C4-2B (cell line): Measurements from ENCODE around the gene TPPP.

Source experiments
- H3K27ac ChIP-seq: fragments of 450-650 bp; 2 replicates; pipeline ENCODE4 v1.5.1; 2017
- CTCF ChIP-seq: fragments of 450-650 bp; conservative IDR thresholded peaks from 2 replicates; pipeline ENCODE4 v1.5.1; 2017; ENCODE audit warnings: mild to moderate bottlenecking
- ZFX ChIP-seq: fragments of 450-650 bp; IDR thresholded peaks from 2 replicates; pipeline ENCODE4 v1.6.1; 2017

The TPPP gene

GRCh38 chr5:610744-611730, 82.1 kb downstream of the TPPP start:
- H3K27ac ChIP-seq: peak overlapping the region; percentile 81
- TF ChIP-seq CTCF: no peak
- no peak for TF ChIP-seq ZFX

- H3K27ac ChIP-seq: no peak overlapping the region
- TF ChIP-seq CTCF (no peak), ZFX (no peak)
Measured at GRCh38 chr5:610011-610743, 83.0 kb downstream of the TPPP start.
